ENCODE results near the gene DUSP9. TPM values are rescaled to one million over a fixed set of nuclear protein-coding genes. Genes with fewer than 3 reads are reported as not detected.

The DUSP9 gene
- total RNA-seq, 2 donors from 2014 or later = not detected

- WGBS, 2 donors = 76 to 82% methylated on average over 25 to 27 of the region's 27 CpGs
- no peaks in the 10 kb centered on the region for H3K36me3 ChIP-seq (replicated peaks in 1 of 2; ENCODE audit: insufficient read depth in 1 of 2, low read depth in 2 of 2)
- DNase-seq = no peak
- H3K4me3 ChIP-seq = no peak overlapping the region
- H3K27ac ChIP-seq = no peak overlapping the region
- ATAC-seq = no peak
- intact Hi-C loops (cut with DNase I) = no loop called here
- no peaks in the 10 kb centered on the region for H3K27me3 ChIP-seq
- H3K4me1 ChIP-seq = no peaks in the 10 kb centered on the region
- H3K9me3 ChIP-seq = no peaks in the 10 kb centered on the region
- no peak for TF ChIP-seq CTCF (IDR thresholded peaks at IDR 0.05)
- TF ChIP-seq POLR2A (IDR thresholded peaks at IDR 0.05) = no peak
Observed at GRCh38 chrX:153621949-153622598, 24.9 kb upstream of the DUSP9 start.

GRCh38 chrX:153622661-153623309 lies 24.2 kb upstream of the DUSP9 start:
- no peaks in the 10 kb centered on the region for H3K36me3 ChIP-seq (replicated peaks in 1 of 2; ENCODE audit: insufficient read depth in 1 of 2, low read depth in 2 of 2)
- ATAC-seq (no peak), DNase-seq (peak in 1 of 4 donors; percentile 1)
- no peaks in the 10 kb centered on the region for H3K4me1 ChIP-seq
- no peaks in the 10 kb centered on the region for H3K27me3 ChIP-seq
- 12 to 16% methylated on average over 14 to 17 of the region's 17 CpGs for WGBS, 2 donors
- H3K27ac ChIP-seq = no peak overlapping the region
- no peak overlapping the region for H3K4me3 ChIP-seq
- no peak for TF ChIP-seq POLR2A (IDR thresholded peaks at IDR 0.05)
- no peak for TF ChIP-seq CTCF (IDR thresholded peaks at IDR 0.05)
- no peaks in the 10 kb centered on the region for H3K9me3 ChIP-seq
- intact Hi-C loops (cut with DNase I) = no loop called here

- 50 to 55% methylated on average over 6 to 14 of the region's 16 CpGs for WGBS, 2 donors
- DNase-seq = peak in 1 of 4 donors; percentile 1
- Histone ChIP-seq H3K4me1 (no peaks in the 10 kb centered on the region), H3K27ac (no peak overlapping the region), H3K9me3 (no peaks in the 10 kb centered on the region), H3K27me3 (no peaks in the 10 kb centered on the region), H3K4me3 (no peak overlapping the region), H3K36me3 (replicated peaks in 1 of 2; ENCODE audit: insufficient read depth in 1 of 2, low read depth in 2 of 2) (no peaks in the 10 kb centered on the region)
- TF ChIP-seq POLR2A (IDR thresholded peaks at IDR 0.05) (no peak), CTCF (IDR thresholded peaks at IDR 0.05) (no peak)
- no peak for ATAC-seq
- intact Hi-C loops (cut with DNase I) = no loop called here
Observed at GRCh38 chrX:153623310-153624029, 23.5 kb upstream of the DUSP9 start.

DNA sequence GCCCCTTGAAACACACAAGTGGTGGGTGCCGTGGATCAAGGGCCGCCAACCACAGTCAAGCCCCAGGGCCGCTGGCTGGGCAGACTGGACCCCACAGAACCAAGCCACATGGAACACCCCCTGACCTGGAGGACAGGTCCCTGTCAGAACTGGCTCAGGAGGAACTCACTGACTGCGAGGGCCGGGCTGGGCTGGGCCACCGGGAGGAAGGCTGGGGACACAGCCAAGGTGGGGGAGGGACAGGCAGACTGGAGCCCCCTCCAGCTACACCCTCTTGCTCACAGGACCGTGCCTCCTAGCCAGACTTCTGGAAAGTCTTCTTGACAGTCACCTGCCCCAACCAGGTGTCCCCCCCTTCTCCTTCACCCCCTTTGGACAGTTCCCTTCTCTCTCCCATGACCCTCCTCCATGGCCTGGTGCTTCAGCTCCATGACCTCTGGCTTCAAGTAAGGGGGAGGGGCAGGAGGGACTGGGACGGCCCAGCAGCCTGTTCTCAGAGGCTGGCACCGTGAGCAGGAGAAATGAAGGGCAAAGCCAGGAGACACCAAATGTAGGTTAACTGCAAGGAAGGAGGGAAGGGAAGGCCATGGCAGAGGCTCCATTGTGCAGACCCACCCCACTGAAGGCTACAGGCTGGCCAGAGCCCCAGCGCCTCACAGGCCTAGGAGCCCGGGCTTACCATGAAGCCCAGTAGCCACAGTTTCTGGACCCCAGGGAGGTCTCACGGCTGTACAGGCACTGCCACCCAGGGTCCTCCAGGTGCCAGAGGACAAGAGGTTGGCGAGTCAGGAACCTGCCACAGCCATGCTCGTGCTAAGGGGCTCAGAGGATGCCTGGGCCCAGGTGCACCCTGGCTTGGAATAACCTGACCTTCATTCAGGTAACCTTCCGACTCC lies 22.6 kb upstream of the DUSP9 start:
- Histone ChIP-seq H3K27me3 (no peaks in the 10 kb centered on the region), H3K4me1 (no peaks in the 10 kb centered on the region), H3K36me3 (replicated peaks in 1 of 2; ENCODE audit: insufficient read depth in 1 of 2, low read depth in 2 of 2) (no peaks in the 10 kb centered on the region), H3K4me3 (no peak overlapping the region), H3K27ac (no peak overlapping the region), H3K9me3 (no peaks in the 10 kb centered on the region)
- intact Hi-C loops (cut with DNase I) = no loop called here
- TF ChIP-seq CTCF (IDR thresholded peaks at IDR 0.05) (no peak), POLR2A (IDR thresholded peaks at IDR 0.05) (no peak)
- no peak for ATAC-seq
- peak in 1 of 4 donors; percentile 2 for DNase-seq
- 83 to 86% methylated on average over 1 to 5 of the region's 15 CpGs for WGBS, 2 donors

Measured in body of pancreas (tissue), 4 donors.